GM18505 (cell line): ENCODE data around the gene GABPA.
"Not testable (repeated sequence)": the region's sequence is repeated elsewhere in the genome, so short reads cannot be mapped to it uniquely, and the experiment has no call there.

Experiments
- ATAC-seq: cut with Tn5 transposase; IDR thresholded peaks from one replicate; pipeline ENCODE4 v1.9.1; 2021; ENCODE audit not compliant: unreplicated experiment
- POLR2A ChIP-seq: IDR thresholded peaks from 4 replicates; pipeline ENCODE4 v1.6.1; 2011; ENCODE audit warnings: borderline replicate concordance; ENCODE audit not compliant: insufficient read depth, insufficient read length; ENCODE audit errors: extremely low read depth

Gene GABPA

DNA sequence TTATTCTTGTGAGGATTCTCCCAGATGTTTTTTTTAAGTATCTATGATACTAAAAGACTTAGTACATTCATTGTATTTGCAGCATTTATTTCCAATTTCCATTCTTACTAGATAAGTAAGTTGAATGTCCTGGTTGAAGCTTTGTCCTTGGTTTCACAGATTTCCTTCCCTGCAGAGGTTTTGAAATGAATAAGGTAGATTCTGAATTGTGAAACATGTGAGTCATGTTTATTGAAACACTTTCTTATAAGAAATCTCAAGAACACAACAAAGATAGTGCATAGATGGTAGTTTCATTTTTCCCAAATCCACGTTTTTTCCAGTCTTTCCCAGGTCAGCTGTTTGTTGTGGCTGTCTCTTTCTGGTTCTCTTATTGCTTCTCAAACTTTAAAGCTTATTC lies 24.8 kb downstream of the GABPA start:
- no peak for ATAC-seq
- TF ChIP-seq POLR2A, result no peak

GRCh38 chr21:25760061-25760460 lies 25.3 kb downstream of the GABPA start:
- ATAC-seq, result no peak
- no peak for TF ChIP-seq POLR2A

DNA sequence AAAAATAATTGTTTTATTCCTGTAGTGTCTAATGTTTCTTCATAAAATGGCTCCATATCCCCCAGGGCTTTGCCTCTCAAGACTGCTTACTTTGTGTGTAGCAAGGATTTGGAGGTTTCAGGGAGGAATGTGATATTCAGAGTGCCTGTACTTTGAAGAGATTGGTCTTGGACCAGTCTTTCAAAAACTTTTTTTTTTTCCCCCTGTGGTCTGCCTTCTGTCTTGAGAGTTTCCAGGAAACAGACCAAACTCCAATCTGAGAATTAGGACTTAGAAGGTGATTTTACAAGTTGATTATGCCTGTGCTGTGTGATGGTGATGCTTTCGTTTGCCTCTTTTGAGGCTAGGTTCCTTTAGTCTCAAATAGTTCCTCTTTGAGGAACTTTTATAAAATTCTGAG lies 25.9 kb downstream of the GABPA start:
- ATAC-seq, result no peak
- TF ChIP-seq POLR2A, result no peak

DNA sequence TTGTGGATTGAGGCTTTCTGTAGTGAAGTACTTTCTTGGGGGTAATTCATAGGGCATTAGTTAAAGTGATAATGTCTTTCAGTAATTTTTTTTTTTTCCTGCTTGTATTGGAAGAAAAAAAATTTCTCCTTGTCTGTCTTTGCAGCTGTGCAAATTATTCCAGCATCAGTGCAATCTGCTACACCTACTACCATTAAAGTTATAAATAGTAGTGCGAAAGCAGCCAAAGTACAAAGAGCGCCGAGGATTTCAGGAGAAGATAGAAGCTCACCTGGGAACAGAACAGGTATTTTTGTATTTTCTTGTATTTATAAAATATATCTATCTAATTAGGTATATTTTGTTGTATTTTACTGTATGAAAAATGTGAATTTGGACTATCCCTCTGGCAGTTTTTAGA lies 29.3 kb downstream of the GABPA start:
- ATAC-seq, result no peak
- TF ChIP-seq POLR2A, result no peak

GRCh38 chr21:25767921-25768320 lies 33.1 kb downstream of the GABPA start:
- no peak for TF ChIP-seq POLR2A
- no peak for ATAC-seq

GRCh38 chr21:25772686-25773085 lies 37.9 kb downstream of the GABPA start:
- ATAC-seq, result no peak
- TF ChIP-seq POLR2A, result no peak

DNA sequence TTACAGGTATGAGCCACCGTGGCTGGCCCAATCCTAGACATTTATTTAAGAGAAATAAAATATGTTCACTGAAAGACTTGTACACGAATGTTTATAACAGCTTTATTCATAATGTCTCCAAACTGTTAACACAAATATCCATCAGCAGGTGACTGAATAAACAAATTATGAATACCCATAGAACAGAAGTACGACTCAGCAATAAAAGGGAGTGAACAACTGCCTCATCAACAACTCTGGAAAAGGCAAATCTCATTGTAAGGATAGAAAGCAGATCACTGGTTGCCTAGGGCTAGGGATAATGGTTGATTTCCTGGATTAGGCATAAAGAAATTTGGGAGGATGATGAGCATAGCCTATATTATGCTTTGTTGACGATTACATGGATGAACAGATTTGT lies 41.7 kb downstream of the GABPA start:
- TF ChIP-seq POLR2A, result no peak
- no peak for ATAC-seq

DNA sequence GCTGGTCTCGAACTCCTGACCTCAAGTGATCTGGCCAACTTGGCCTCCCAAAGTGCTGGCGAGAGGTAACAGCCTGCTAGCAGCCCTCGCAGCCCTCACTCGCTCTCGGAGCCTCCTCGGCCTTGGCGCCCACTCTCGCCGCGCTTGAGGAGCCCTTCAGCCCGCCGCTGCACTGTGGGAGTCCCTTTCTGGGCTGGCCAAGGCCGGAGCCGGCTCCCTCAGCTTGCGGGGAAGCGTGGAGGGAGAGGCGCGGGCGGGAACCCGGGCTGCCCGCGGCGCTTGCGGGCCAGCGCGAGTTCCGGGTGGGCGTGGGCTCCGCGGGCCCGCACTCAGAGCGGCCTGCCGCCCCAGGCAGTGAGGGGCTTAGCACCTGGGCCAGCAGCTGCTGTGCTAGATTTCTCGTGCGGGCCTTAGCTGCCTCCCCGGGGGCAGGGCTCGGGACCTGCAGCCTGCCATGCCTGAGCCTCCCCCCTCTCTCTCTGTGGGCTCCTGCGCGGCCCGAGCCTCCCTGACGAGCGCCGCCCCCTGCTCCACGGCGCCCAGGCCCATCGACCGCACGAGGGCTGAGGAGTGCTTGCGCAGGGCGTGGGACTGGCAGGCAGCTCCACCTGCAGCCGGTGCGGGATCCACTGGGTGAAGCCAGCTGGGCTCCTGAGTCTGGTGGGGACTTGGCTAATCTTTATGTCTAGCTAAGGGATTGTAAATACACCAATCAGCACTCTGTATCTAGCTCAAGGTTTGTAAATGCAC lies 43.5 kb downstream of the GABPA start:
- not testable (repeated sequence) for ATAC-seq

- TF ChIP-seq POLR2A, result no peak
- no peak for ATAC-seq
Observed at GRCh38 chr21:25788677-25789076, 53.9 kb downstream of the GABPA start.

DNA sequence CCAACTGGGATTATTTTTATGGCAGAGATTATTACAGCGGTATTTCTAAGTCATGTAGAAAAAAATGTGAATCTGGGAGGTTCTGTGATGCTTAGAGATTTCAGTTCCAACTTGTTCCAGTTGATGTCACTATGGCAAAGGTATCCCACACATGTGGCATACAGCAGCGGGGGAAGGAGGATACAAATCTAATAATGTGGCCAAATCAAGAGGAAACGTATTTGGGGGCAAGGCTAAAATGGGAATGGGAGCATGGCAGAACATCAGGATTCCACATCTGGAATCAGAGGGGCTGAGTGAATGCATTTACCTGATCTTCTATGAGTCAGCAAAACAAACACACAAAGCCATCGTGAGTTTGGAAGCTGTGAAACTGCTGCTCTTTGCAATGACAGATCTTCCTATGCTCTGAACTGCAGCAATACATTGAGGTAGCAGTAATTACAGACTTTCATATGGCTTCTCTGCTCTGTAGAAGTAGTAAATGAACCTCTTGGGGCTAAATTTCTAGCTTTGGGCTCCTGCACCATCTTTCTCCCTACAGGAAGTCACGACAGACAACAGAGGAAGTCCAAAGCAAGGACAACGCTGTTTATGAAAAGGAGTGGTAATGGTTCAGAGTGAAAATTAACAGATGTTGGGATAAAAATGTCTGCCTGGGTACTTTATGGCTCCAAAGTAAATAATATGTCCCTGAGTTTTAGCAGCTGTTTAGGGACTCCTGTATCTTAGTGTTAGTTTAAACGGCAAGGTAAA lies 55.5 kb downstream of the GABPA start:
- no peak for TF ChIP-seq POLR2A
- peak; percentile 79 for ATAC-seq

DNA sequence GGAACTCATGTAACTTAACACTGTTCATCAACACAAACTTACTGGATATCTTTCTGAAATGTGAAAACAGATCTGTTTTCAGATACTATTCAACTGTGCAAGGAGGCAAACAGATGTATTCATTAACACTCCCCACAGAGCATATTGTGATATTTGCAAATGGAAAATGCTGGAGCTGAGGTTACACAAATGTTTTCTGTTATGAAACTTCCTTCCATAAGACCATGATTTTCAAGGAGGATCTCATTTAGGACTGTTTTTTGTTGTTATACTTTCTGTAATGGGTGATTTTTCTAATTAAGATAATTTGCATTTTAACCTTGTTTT lies 56.1 kb downstream of the GABPA start:
- no peak for TF ChIP-seq POLR2A
- no peak for ATAC-seq

DNA sequence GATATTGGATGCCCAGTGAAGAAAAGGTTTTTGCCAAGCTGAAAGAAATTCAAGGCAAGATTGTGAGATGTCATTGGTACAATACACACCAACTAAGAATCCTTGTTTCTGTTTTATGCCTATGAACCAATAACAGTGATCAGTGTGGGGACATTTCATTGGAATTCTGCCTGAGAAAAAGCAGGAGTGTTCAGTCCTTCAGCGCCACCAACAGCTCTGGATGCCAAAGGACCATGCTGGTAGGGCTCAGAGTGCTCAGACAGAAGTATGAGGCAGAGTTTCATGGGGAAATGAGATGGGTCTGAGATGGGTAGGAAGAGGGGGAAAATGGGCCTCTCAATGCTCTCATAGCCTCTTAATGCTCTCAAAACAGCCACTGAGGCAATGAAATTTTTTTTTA lies 56.5 kb downstream of the GABPA start:
- ATAC-seq, result no peak
- TF ChIP-seq POLR2A, result no peak

DNA sequence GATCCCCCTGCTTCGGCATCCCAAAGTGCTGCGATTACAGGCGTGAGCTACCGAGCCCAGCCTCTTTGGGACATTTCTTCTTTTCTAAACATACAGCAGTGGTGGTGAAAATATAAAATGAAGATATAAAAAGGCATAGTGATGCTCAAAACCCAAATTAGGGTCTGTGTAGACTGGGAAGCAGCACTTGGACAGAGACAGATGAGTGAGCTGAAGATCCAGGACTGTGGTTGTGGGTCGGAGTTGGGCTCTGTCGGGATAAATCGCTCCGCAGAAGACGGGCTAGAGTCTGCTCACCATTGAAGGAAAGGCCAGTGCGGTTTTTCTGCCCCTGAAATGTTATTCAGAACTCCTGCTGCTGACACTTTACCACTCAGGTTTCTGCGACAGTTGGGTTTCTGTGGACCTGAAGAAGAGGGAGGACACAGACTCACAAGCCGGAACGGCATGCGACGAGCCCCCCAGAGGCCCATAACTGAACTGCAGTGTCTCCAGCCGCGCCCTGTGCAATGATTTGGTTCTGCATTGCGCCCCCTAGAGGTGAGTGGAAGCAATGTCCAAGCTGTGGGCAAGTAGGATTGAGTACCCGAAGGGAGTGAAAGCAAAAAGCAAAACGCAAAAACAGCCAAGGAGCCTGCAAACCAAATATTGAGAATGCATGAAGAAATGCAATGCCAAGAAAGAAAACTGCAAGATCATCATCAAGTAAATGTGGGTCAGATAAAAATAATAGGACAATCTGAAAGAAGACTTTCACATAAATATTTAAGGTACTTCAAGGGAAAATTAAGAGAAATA lies 66.6 kb downstream of the GABPA start:
- no peak for TF ChIP-seq POLR2A
- peak; percentile 100 for ATAC-seq

GRCh38 chr21:25806060-25806459 lies 71.3 kb downstream of the GABPA start:
- no peak for ATAC-seq
- no peak for TF ChIP-seq POLR2A
